ENCODE measurements around the gene JMJD7. TPM values are rescaled to one million over a fixed set of nuclear protein-coding genes. Genes with fewer than 3 reads are reported as not detected.

JMJD7 gene
- total RNA-seq, 1 donor from 2014 or later = 26.6 TPM

DNA sequence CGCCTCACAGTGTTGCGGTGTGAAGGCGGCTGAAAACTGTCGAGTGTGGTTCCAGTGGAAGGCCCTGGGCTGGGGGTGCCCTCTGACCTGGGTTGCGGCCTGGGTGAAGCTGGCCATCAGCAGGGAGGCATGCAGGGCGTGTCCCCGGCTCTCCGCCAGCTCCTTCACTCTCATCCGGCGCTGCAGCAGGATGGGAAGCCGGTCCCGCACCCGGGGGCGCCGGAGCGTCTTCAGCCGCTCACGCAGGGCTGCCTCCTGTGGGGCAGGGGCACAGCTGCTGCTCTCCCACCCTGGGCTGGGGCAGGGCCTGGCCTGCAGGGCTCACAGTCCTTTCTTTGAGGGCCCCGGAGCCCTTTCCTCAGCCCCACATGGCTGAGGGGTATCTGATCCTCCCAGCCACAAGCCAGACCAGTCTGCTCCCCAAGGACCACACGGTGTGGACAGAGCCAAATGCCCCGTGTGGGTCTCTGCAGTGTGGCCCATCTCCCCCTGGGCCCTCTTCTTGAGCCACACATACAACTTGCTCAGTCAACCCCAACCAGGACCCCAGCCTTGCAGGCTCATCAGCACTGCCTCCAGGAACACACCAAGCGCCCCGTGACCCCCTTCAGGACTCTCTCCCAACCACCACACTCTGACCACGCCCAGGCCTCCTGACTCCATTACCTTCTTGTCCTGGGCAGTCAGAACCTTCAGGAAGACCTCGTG is 39.1 kb downstream of the JMJD7 start:
- H3K27ac Mint-ChIP-seq (ENCODE audit: unreplicated experiment) = no peak overlapping the region
- no peaks in the 10 kb centered on the region for H3K36me3 Mint-ChIP-seq (ENCODE audit: unreplicated experiment)
- TF ChIP-seq, protein P1, sequence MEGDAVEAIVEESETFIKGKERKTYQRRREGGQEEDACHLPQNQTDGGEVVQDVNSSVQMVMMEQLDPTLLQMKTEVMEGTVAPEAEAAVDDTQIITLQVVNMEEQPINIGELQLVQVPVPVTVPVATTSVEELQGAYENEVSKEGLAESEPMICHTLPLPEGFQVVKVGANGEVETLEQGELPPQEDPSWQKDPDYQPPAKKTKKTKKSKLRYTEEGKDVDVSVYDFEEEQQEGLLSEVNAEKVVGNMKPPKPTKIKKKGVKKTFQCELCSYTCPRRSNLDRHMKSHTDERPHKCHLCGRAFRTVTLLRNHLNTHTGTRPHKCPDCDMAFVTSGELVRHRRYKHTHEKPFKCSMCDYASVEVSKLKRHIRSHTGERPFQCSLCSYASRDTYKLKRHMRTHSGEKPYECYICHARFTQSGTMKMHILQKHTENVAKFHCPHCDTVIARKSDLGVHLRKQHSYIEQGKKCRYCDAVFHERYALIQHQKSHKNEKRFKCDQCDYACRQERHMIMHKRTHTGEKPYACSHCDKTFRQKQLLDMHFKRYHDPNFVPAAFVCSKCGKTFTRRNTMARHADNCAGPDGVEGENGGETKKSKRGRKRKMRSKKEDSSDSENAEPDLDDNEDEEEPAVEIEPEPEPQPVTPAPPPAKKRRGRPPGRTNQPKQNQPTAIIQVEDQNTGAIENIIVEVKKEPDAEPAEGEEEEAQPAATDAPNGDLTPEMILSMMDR (IDR thresholded peaks at IDR 0.05; ENCODE audit: partially characterized antibody, unreplicated experiment) = no peak
- H3K4me3 Mint-ChIP-seq (ENCODE audit: unreplicated experiment) = no peak overlapping the region
- peaks cover 2% of the 10 kb centered on the region for H3K9me3 Mint-ChIP-seq (ENCODE audit: unreplicated experiment)
- no peak for DNase-seq
- no peaks in the 10 kb centered on the region for H3K4me1 Mint-ChIP-seq (ENCODE audit: low read depth, unreplicated experiment)
- H3K27me3 Mint-ChIP-seq (ENCODE audit: unreplicated experiment) = peaks cover 5% of the 10 kb centered on the region

DNA sequence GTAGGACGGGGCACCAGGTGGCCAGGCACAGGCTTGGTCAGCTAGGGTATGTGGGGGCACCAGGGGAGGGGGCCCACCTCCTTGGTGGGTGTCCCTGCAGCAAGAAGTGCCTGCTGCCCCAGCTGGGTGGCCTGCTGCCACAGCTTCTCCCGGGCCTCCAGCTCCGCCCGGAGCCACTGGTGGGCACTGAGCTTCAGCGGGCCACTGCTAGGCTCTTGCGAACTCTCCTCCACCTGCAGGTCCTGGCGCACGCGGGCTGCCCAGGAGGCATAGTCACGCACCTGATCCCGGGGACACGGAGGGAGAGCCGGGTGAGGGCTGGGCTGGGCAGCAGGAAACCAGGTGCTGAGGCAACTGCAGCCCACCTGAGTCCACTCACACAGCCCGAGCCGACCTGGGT is 40.4 kb downstream of the JMJD7 start:
- Mint-ChIP-seq H3K27ac (ENCODE audit: unreplicated experiment) (no peak overlapping the region), H3K27me3 (ENCODE audit: unreplicated experiment) (peaks cover 6% of the 10 kb centered on the region), H3K36me3 (ENCODE audit: unreplicated experiment) (peaks cover 5% of the 10 kb centered on the region), H3K4me1 (ENCODE audit: low read depth, unreplicated experiment) (no peaks in the 10 kb centered on the region), H3K9me3 (ENCODE audit: unreplicated experiment) (peaks cover 2% of the 10 kb centered on the region), H3K4me3 (ENCODE audit: unreplicated experiment) (no peak overlapping the region)
- TF ChIP-seq, protein P1 (IDR thresholded peaks at IDR 0.05; ENCODE audit: partially characterized antibody, unreplicated experiment) = no peak
- no peak for DNase-seq

DNA sequence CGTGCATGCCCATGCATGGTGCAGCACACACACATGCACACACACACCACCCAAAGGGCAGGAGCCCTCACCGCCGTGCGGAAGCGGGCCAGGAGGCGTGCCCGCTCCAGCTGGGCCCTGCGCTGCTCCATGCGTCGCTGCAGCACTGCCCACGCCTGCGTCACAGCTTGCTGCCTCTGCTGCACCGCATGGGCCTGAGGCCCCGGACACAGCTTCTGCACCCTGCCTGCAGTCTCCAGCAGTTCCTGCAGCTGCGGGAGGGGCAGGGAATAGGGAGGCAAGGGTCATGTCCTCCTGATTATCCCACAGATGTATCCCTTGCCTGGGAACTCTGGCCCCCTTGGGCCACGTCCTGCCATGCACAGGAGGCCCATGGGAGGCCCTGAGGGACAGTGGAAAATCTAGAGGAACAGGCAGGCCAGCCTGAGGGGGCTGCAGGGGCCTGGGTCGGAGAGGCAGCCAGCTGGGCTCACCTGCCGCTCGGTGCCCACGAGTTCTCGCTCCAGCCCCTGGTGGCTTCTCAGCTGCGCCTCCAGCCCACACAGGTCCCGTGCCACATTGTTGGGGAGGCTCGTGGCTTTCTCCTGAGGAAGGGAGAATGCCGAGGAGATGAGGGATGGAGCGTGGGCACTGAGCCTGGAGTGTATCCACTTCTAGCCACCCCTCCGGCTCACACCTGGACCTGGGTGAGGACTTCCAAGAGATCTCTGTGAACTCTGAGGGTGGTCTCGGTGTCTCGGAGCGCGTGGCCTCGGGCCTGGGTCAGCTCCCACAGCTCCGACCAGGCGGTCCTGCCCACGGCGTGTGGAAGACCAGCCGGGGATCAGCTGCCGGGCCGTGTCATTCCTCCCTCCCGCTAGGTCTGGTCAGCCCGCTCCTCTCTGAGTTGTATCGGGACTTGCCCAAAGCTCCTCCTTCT is 42.1 kb downstream of the JMJD7 start:
- TF ChIP-seq, protein P1 (IDR thresholded peaks at IDR 0.05; ENCODE audit: partially characterized antibody, unreplicated experiment) = no peak
- Mint-ChIP-seq H3K27me3 (ENCODE audit: unreplicated experiment) (peaks cover 6% of the 10 kb centered on the region), H3K9me3 (ENCODE audit: unreplicated experiment) (peaks cover 2% of the 10 kb centered on the region), H3K4me1 (ENCODE audit: low read depth, unreplicated experiment) (no peaks in the 10 kb centered on the region), H3K36me3 (ENCODE audit: unreplicated experiment) (peaks cover 5% of the 10 kb centered on the region), H3K27ac (ENCODE audit: unreplicated experiment) (no peak overlapping the region), H3K4me3 (ENCODE audit: unreplicated experiment) (no peak overlapping the region)
- DNase-seq = no peak

DNA sequence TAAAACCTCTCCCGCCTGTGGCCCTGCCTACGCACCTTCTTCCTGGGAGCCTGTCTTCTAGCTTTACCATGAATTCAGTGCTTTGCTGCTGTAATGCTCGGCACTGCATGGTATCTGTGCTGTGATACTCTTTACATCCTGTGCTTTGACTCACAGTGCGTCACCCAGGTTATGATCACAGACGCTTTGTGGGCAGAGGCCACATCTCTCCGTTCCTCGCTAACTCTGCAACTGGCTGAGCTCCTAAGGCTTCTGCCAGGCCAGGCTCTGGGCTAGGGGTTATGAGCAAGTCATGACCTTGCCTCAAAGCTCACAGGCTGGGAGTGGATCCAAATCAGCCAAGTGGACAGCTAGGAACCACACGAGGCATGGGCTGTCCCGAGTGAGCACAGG is 42.8 kb downstream of the JMJD7 start:
- Mint-ChIP-seq H3K27me3 (ENCODE audit: unreplicated experiment) (peaks cover 9% of the 10 kb centered on the region), H3K27ac (ENCODE audit: unreplicated experiment) (no peak overlapping the region), H3K9me3 (ENCODE audit: unreplicated experiment) (peaks cover 2% of the 10 kb centered on the region), H3K4me3 (ENCODE audit: unreplicated experiment) (no peak overlapping the region), H3K36me3 (ENCODE audit: unreplicated experiment) (peaks cover 5% of the 10 kb centered on the region), H3K4me1 (ENCODE audit: low read depth, unreplicated experiment) (no peaks in the 10 kb centered on the region)
- no peak for DNase-seq
- TF ChIP-seq, protein P1 (IDR thresholded peaks at IDR 0.05; ENCODE audit: partially characterized antibody, unreplicated experiment) = no peak
